Fibroblast of skin of left quadriceps (primary cell): Measurements from ENCODE around the gene CDH8.
"Not testable (repeated sequence)": the region's sequence is repeated elsewhere in the genome, so short reads cannot be mapped to it uniquely, and the experiment has no call there.

Experiments used
- DNase-seq, 2 experiments: peaks; one replicate each; pipeline ENCODE4 v3.0.0-alpha.2; 2013; ENCODE audit warnings: low read depth in 2 of 2

Gene CDH8

DNA sequence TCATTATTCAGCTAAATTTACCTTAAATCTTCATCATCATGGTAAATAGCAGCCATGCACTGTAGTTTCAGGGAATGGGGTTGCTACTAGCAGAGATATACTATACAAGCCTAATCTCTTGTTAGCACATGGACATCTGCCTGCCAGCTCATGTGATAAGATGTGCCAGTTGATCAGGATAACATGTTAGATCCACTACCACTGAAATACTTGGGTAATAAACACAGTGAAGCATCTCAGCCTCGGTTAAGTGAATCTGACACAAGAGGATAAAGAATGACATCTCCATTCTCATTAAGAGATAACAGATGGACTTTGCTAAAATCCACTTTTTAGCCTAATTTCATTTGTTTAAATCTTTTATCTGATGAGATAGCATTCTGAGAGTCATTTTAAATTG lies 256.1 kb downstream of the CDH8 start:
- no peak for DNase-seq

DNA sequence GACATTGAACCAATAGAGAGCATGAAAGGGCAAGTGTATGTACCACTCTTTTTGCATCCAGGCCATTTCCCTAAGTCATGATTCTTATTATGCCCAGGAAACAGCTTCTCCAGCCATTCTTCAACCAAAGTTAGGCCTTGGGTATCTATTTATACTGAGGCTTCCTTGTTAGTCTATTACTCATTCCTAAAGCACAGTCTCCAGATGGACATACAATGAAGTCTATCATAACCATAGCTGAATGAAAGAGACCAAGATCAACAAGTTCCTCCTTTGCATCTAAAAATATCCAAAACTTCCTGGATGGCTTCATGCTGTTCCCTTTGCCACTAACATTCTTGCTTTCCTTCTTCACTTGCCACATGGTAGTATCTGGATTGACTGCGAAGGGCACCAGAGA lies 265.9 kb downstream of the CDH8 start:
- DNase-seq: no peak

DNA sequence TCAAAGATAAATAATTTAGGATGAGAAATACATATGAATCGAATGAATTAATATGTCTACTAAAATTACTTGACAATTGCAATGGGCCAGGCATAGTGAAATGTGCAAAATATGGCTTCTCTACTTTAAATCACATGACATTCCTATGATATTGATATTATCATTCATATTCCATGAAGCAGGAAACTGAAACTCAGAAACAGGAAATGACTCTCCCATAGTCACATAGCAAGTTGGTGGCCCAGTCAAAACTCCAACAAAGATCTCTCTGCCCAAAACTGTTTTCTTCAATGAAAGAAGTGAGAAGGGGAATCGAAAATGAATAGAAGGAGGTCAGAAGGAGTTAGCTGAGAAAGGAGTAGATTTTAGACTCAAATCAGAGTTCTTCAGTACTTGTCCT lies 272.2 kb downstream of the CDH8 start:
- DNase-seq: no peak

DNA sequence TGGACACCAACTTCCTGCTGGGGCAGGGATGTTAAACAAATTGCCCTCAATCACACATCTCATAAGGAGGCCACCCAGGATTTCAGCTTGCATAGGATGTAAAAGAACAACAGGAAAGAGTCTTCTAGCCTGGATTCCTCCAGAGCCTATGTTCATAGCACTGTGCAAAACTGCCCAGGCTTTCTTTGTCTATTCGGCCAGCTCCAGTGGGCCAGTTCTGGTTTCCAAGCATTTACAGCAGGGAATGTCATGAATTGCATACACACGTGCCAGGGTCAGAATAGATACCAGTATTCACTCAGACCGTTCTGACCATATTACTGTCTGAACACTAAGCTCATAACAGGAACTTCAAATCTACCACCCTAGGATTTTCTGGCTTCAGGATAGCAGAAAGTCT lies 273.2 kb downstream of the CDH8 start:
- DNase-seq: no peak

DNA sequence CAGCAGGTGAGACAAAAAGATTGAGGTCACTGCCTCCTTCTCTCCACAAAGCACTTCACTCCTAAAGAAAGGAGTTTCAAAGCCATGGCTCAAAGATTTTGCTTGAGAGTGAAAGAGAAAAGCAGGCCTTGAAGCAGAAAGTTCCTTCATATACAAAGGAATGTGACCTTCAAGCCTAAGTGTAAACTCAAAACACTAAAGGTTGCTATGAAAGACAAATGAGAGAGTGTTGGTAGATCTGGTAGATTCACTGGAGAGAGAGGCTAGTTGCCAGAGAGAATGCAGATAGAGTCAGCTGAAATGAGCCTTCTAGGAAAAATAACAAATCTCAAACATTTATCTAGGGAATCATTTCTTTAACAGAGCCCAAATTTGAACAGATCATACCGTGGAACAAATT lies 305.2 kb downstream of the CDH8 start:
- DNase-seq: no peak

DNA sequence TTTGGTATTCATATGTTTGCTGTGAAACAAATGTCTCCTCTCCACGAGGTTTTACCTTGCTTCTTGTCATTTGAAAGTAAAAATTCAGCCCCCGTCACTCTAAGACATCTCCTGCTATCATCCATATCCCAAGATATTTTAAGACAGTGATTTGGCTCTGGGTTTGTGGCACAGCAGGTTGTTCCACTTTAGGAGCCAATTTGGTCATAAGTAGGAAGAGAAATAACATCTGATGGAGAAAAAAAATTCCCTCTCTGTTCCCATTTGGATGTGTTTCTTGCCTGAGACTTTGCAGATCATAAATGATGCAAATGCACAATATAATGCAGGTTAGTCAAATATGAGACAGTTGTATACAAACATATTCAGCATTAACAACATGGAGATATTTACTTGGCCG lies 309.5 kb downstream of the CDH8 start:
- DNase-seq: no peak

DNA sequence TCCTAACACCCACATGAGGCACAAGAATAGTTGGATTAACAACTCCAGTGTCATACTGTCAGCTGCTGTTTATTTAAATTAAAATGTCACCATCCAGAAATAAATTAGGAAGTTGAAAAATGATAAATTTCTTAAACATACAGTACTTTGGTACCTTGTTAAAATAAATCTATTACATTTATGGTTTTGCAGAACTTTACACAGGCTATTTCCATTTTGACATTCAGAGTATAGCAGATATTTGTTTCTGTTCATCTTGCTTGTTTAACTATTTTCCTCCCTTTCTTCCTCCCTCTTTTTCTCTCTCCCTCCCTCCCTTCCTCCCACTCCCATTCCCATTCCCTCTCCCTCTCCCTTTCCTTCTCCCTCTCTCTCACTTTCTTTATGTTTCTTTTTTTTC lies 310.1 kb downstream of the CDH8 start:
- no peak for DNase-seq

DNA sequence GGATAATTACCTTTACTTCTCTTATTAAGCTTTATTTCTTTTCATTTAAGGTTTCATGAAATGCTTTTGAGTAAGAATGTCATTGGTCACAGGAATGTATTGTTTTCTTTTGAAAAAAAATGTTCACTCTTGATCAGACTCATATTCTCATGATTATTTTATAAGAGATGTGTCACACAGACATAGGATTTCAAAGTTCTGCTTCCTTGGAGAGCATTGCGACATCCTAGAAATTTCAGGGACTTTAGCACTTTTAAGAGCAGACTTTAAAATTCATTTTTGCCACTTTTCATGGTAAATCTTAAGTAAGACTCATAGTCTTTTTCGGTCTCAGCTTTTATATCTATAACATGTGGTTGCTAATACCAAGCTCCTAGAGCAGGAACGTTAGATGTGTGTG lies 314.7 kb downstream of the CDH8 start:
- no peak for DNase-seq

DNA sequence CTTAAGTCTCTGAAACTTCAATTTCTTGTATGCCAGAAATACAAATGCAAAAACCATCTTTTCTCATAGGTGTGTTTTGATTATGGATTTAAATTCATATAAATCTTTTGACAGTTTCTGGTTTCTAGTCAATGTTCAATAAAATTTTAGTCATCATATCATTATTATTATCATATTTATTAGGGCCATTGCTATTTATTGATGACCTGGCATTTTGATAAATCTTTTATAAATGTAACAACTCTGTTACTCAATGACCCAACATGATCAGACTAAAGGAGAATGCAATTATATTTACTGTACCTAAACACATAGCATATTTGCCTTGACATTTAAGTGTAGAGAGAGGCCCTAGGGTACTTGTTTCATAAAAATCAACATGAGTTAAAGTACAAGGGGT lies 320.8 kb downstream of the CDH8 start:
- no peak for DNase-seq

DNA sequence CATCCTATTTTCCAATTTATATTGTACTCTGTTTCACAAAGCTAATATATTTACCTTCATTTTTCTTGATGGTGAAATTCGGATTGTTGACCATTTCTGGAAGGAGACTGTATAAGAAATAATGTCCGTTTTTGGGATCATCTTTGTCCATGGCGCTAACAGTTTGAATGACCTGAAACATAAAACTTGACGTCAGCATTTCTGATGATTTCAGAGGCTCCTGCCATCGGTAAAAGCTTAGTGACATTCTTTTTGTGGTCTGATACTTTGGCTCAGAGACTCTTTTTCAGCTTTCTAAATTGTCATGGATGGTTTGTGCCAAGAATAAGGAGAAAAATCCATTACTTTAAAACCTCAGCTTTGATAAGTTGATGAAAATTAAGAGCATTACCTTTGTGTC lies 322.5 kb downstream of the CDH8 start:
- no peak for DNase-seq

DNA sequence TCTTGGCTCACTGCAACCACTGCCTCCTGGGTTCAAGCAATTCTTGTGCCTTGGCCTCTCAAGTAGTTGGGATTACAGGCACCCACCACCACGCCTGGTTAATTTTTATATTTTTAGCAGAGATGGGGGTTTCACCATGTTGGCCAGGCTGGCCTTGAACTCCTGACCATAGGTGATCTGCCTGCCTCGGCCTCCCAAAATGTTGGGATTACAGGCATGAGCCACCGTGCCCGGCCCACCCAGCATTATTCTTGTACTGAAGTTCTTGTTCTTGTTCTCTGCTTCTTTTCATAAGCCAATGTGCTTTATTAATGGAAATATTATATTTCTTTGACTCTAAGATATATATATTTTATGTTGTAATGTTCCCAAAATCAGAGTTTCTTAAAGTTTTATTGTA lies 336.6 kb downstream of the CDH8 start:
- not testable (repeated sequence) for DNase-seq

DNA sequence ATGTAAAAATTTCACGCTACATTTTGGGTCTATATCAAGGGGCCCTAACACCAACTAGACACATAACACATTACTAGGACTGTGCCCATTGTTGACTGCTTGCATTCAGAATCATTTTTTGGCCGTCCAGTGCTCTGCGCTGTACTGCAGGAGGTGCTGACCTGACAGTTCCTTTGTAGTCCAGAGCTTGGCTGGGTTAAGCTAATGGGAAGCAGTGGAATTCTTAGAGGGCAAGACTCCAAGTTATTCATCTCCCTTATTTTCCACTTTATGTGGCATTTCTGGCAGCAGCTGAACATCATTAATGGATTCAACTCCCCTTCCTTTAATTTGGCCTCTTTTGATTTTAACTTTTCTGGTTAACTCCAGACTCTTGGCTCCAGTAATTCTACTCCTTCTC lies 351.7 kb downstream of the CDH8 start:
- DNase-seq: no peak

DNA sequence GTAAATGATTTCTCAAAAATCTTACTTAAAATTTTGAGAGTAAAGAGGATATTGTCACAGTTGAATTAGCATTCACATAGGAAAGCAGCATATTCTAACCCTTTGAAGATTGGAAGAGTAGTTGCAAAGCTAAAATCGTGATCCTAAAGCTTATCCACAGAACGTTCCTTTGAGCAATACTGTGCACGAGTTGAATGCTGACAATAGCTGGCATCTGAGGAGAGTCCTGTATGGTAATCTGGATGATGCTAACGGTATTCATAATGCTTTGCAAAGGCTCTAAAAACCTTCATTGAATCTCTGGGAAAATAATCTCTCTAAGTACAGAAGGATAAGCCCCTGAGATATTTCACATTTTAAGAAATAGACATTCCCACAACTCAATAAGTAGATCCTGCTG lies 354.6 kb downstream of the CDH8 start:
- DNase-seq: no peak

DNA sequence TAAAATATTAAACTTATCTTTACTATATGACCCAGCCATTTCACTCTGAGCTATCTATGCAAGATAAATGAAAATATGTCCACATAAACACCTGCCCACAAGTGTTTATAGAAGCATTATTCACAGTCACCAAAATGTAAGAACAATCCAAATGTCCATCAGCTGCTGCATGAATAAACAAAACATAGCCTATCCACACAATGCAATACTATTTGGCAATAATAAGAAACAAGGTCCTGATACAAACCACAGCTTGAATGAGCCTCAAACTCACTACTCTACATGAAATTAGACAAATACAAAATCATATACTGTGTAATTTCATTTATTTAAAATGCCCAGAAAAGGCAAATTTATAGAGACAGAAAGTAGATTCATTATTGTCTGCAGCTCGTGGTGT lies 355.1 kb downstream of the CDH8 start:
- no peak for DNase-seq

DNA sequence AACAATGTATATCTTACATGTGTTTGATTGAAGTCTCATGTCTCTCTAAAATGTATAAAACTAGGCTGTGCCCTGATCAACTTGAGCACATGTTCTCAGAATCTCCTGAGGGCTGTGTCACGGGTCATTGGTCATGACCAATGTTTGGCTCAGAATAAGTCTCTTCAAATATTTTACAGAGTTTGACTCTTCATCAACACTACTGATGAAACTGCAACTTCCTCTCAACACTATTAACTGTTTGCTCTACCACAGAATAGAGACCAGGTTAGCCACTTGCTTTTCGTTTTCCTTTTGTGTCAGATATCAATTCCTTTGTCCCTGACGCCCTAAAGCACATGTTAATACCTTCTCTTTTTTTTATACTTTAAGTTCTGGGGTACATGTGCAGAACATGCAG lies 358.1 kb downstream of the CDH8 start:
- DNase-seq: no peak

DNA sequence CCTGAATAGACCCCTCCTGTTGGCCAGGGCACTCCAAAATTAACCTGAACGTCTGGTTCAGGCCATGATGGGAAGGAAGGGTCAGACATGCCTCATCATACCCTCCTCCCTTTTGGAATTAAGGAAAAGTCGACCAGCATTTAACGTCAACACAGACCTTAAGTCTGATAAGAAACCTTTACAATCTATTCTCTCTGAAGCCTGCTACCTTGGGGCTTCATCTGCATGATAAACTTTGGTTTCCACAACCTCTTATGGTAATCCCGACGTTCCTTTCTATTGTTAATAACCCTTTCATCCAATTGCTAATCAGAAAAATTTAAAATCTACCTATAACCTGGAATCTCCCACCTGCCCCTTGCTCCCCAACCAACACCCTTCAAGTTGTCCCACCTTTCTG lies 358.5 kb downstream of the CDH8 start:
- DNase-seq: no peak

DNA sequence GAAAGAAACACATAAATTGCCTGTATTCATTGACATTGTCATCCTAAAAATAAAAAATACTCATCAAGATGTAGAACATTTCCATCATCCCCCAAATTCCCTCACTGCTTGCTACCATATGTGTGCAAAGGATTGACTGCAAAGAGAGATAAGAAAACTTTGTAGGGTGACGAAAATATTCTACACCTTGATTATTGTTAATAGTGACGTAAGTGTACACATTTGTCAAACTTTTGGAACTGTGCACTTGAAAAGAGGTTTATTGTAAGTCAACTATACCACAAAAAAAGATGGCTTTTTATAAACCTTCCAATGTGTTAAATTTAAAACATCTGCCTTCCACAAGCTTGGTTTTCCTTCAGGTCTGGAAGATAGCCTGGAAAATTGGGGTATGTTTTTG lies 359.5 kb downstream of the CDH8 start:
- DNase-seq: no peak

DNA sequence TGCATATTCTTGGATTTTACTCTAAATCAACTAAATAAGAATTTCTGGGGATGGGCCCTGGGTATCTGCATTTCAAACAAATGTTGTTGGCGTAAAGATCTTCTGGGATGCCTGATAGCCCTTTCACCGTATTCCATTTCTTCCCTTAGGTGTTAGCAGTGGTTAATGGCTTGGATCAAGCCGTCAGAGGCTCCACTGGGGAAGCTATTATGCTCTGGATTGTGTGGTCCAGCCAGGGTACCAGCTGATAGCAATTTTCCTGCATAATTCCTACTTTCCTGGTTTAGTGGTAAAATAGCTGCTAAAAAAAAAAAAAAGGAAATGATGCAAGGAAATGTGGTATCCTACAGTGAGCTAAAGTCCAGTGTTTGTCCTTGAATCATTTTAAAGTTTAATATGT lies 365.1 kb downstream of the CDH8 start:
- DNase-seq: no peak

DNA sequence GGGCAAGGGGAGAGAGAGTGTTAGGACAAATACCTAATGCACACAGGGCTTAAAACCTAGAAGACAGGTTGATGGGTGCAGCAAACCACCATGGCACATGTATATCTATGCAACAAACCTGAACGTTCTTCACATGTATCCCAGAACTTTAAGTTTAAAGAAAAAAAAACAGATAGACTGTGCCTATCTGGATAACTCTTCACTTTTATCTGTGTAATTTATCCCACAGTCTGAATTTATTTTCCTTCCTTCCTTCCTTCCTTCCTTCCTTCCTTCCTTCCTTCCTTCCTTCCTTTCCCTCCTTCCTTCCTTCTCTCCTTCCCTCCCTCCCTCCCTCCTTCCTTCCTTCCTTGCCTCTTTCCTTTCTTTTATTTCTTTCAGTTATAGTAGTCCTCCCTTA lies 370.7 kb downstream of the CDH8 start:
- DNase-seq: no peak

DNA sequence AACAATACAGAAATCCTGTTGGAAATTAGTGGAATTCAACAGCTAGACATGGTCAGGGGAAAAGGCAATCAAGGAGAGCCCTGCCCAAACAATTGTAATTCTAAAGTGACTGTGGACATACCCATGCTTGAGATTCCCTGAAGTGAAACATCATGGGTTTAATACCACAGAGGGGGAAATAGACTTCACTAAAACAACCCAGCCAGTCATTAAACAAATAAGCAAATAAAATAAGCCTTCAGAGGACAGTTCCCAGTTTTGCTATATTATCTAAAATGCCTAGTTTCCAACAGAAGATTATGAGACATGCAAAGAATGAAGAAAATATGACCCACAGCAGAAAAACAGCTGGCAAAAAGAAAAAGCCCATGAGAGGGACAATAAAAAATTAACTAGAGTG lies 376.3 kb downstream of the CDH8 start:
- DNase-seq: no peak

DNA sequence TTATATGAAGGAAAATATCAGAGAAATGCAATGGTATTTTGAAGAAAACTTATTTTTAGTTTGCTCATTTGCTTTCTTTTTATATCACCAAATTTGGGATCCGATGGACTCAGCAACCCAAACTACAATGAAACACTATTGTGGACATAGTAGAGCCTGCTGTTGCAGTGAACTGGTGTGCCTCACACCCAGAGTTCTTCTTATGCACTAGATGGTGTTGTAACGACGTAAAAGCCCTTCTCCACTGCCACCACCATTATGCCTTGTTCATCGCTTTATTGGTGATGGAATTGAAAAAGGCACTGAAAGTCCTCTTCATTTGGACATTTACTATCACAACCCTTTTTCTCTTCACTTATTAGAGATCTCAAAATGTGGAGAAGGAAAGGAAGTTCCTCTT lies 381.3 kb downstream of the CDH8 start:
- no peak for DNase-seq

DNA sequence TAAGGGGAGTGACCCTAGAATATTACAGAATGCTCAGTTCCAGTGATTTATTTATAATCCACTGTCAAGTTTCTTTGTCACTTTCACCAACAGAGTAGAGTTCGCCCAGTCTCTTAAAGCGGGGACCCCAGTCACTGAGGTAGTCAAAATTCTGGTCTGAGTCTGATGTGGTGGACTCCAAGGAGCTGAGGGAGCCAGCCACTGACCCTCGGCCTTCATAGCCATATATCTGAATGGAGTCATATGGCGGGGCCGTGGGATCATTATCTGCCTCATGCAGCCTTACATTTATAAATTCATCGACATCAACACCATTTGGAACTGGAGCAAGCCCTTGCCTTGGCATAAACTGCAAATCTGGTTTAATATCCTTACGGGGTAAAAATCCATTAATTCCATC lies 382.7 kb downstream of the CDH8 start:
- no peak for DNase-seq

DNA sequence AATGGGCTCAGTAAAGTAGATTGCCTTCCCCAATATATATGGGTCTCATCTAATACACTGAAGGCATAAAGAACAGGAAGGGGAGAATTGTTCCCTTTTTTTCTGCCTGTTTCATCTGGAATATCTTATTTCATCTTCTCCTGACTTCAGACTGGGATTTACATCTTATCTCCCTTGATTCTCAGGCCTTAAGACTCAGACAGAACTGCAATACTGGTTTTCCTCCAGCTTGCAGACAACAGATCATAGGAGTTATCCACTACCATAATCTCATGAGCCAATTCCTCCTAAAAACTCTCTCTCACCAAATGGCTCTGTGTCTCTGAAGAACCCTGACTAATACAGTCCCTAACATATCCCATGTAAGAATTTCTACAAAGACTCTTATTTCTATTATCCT lies 390.7 kb downstream of the CDH8 start:
- no peak for DNase-seq

DNA sequence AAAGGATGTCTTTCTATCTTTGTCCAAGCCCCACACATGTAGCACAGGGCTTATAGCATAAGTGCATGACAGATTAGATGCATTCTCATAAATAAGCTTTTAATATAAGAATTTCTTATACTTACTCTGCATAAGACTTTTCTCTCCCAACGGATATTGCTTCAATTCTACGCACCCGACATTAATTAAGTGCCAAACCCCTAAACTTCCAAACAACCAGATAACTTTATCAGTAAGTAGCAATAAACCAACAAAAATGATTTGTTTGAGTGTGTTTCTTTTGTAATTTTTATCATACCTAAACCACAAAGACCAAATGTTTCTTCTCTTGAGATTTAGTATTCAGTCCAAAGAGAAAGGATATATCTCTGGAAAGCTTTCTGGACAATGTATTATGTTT lies 391.5 kb downstream of the CDH8 start:
- DNase-seq: no peak

DNA sequence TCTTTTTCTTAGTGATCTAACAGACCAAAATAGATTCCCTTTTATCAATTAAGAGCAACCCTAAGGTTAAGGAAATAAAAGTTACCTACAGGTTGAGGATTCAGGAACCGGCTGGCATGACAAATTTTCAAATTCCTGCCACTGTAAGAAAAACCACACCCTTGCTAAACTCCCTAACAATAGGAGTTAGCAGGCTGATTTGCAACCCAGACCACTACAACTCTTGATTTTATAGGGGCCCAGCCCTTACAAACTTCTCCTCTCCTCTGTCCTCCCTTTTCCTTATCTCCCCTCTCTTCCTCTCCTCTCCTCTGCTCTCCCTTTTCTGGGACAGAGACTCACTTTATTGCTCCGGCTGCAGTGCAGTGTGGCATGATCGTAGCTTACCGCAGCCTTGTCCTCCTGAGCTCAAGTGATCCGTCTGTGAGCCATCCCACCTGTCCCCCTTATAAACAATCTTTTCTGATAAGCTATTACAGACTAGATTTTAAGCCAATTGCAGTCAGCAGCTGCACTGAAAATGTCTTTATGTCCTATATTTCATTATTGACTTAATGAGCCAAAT lies 418.9 kb downstream of the CDH8 start:
- DNase-seq: no peak
